ENCODE measurements around the gene GJC1.

DNA sequence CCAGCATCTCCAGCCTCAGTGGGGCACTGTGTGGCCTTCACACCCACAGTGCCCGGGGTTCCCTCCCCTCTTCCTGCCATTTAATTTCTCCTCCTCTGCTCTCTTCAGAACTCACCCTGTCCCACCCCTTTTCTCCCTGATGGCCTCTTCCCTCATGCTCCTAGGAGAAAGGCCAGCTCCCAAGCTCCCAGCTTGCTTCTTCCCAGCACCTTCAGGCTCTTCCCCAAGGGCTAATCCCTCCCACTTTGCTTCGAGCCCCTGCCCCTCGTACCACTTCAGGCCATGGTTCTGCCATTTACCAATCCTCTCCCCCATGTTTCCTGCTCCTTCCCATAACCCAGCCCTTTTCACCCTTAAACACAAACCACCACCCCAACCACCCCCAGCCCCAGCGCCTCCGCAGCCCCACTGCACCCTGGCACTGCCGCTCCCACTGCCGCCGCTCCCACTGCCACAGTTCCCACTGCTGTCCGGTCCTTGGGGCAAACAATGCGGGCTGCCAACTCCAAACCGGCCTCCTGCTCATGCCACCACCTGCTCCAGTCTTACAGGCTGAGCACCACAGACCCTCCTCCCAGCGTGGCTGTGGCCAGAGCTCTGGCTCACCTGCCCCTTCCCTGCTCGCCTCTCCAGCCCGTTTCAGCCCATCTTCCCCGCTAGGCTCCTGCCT, 42.7 kb downstream of the GJC1 start:
- TF ChIP-seq CTCF (IDR thresholded peaks at IDR 0.05; ENCODE audit: borderline replicate concordance, extremely low read depth, low read length, poor library complexity, severe bottlenecking) (no peak), EZH2 (IDR thresholded peaks at IDR 0.05; ENCODE audit: borderline replicate concordance, low read depth, low read length, severe bottlenecking) (no peak)

Data from DND-41 (cell line).